Mucosa of stomach (tissue), 1 donor: ENCODE data around the gene DPM2.
A peak's percentile ranks its signal among the peaks of the same experiment; 100 is the strongest.

Source experiments
- H3K27me3 ChIP-seq: one replicate; pipeline ENCODE4 v1.7.0; 2013; ENCODE audit warnings: mild to moderate bottlenecking, low read length; ENCODE audit not compliant: control insufficient read depth, insufficient read depth
- H3K36me3 ChIP-seq: one replicate; pipeline ENCODE4 v1.7.0; 2013; ENCODE audit warnings: low read length; ENCODE audit not compliant: control insufficient read depth, insufficient read depth
- H3K4me1 ChIP-seq: one replicate; pipeline ENCODE4 v1.7.0; 2013; ENCODE audit warnings: mild to moderate bottlenecking, low read length; ENCODE audit not compliant: control insufficient read depth, insufficient read depth
- H3K4me3 ChIP-seq: one replicate; pipeline ENCODE4 v1.7.0; 2013; ENCODE audit warnings: low read length
- H3K9ac ChIP-seq: one replicate; pipeline ENCODE4 v1.7.0; 2013; ENCODE audit warnings: mild to moderate bottlenecking, low read length, moderate library complexity
- H3K9me3 ChIP-seq: one replicate; pipeline ENCODE4 v1.7.0; 2013; ENCODE audit warnings: mild to moderate bottlenecking, low read length, moderate library complexity; ENCODE audit not compliant: control insufficient read depth
- donor health status: Pancreatic carcinoma.

Gene DPM2

GRCh38 chr9:127977884-127978647 lies 40.4 kb upstream of the DPM2 start:
- H3K27me3 ChIP-seq = no peaks in the 10 kb centered on the region
- H3K4me1 ChIP-seq = peaks cover 65% of the 10 kb centered on the region
- H3K9ac ChIP-seq = peak overlapping the region; percentile 89
- peaks cover 8% of the 10 kb centered on the region for H3K36me3 ChIP-seq
- H3K9me3 ChIP-seq = no peaks in the 10 kb centered on the region
- H3K4me3 ChIP-seq = peak overlapping the region; percentile 53

- Histone ChIP-seq H3K9ac (peak overlapping the region; percentile 89), H3K36me3 (peaks cover 8% of the 10 kb centered on the region), H3K4me3 (peak overlapping the region; percentile 53), H3K9me3 (no peaks in the 10 kb centered on the region), H3K4me1 (peaks cover 68% of the 10 kb centered on the region), H3K27me3 (no peaks in the 10 kb centered on the region)
Observed at GRCh38 chr9:127977009-127977883, 39.6 kb upstream of the DPM2 start.

- H3K36me3 ChIP-seq = peaks cover 8% of the 10 kb centered on the region
- no peaks in the 10 kb centered on the region for H3K27me3 ChIP-seq
- H3K9me3 ChIP-seq = no peaks in the 10 kb centered on the region
- H3K9ac ChIP-seq = peak overlapping the region; percentile 89
- peak overlapping the region; percentile 53 for H3K4me3 ChIP-seq
- H3K4me1 ChIP-seq = peaks cover 72% of the 10 kb centered on the region
Observed at GRCh38 chr9:127976498-127976897, 38.8 kb upstream of the DPM2 start.

- H3K4me3 ChIP-seq = peak overlapping the region; percentile 53
Observed at GRCh38 chr9:127975376-127976315, 38.0 kb upstream of the DPM2 start.

GRCh38 chr9:127974769-127975261 lies 37.2 kb upstream of the DPM2 start:
- no peaks in the 10 kb centered on the region for H3K9me3 ChIP-seq
- H3K27me3 ChIP-seq = no peaks in the 10 kb centered on the region
- H3K36me3 ChIP-seq = peaks cover 8% of the 10 kb centered on the region
- H3K4me3 ChIP-seq = no peak overlapping the region
- H3K9ac ChIP-seq = peak overlapping the region; percentile 89
- H3K4me1 ChIP-seq = peaks cover 85% of the 10 kb centered on the region

More at GRCh38 chr9:127975376-127976315, 38.0 kb upstream of the DPM2 start:
- Histone ChIP-seq H3K27me3 (no peaks in the 10 kb centered on the region), H3K9ac (peak overlapping the region; percentile 89), H3K36me3 (peaks cover 8% of the 10 kb centered on the region), H3K4me1 (peaks cover 77% of the 10 kb centered on the region), H3K9me3 (no peaks in the 10 kb centered on the region)

GRCh38 chr9:127974001-127974768 lies 36.5 kb upstream of the DPM2 start:
- Histone ChIP-seq H3K4me1 (peaks cover 91% of the 10 kb centered on the region), H3K36me3 (peaks cover 8% of the 10 kb centered on the region), H3K27me3 (no peaks in the 10 kb centered on the region), H3K9ac (peak overlapping the region; percentile 89), H3K9me3 (no peaks in the 10 kb centered on the region), H3K4me3 (no peak overlapping the region)

GRCh38 chr9:127973169-127974000 lies 35.7 kb upstream of the DPM2 start:
- Histone ChIP-seq H3K9ac (peak overlapping the region; percentile 89), H3K4me3 (no peak overlapping the region), H3K4me1 (peaks cover 99% of the 10 kb centered on the region), H3K27me3 (no peaks in the 10 kb centered on the region), H3K36me3 (peaks cover 9% of the 10 kb centered on the region), H3K9me3 (no peaks in the 10 kb centered on the region)

- H3K4me1 ChIP-seq = peaks cover 99% of the 10 kb centered on the region
- H3K27me3 ChIP-seq = no peaks in the 10 kb centered on the region
- peak overlapping the region; percentile 89 for H3K9ac ChIP-seq
Observed at GRCh38 chr9:127972236-127972871, 34.7 kb upstream of the DPM2 start.

GRCh38 chr9:127971357-127972235 lies 33.9 kb upstream of the DPM2 start:
- no peaks in the 10 kb centered on the region for H3K9me3 ChIP-seq
- H3K36me3 ChIP-seq = peaks cover 4% of the 10 kb centered on the region
- H3K27me3 ChIP-seq = no peaks in the 10 kb centered on the region
- peak overlapping the region; percentile 89 for H3K9ac ChIP-seq
- H3K4me1 ChIP-seq = peaks cover 99% of the 10 kb centered on the region
- no peak overlapping the region for H3K4me3 ChIP-seq

More at GRCh38 chr9:127972236-127972871, 34.7 kb upstream of the DPM2 start:
- Histone ChIP-seq H3K36me3 (peaks cover 4% of the 10 kb centered on the region), H3K4me3 (no peak overlapping the region), H3K9me3 (no peaks in the 10 kb centered on the region)
